Natural killer cell (primary cell): ENCODE data around the gene FBXO42. TPM values are rescaled to one million over a fixed set of nuclear protein-coding genes. Genes with fewer than 3 reads are reported as not detected.

ENCODE experiments used
- ATAC-seq, 3 donors: fragments of 150-1000 bp in 2 of 3; fragments of 200-7000 bp in 1 of 3; cut with Tn5 transposase; 1 replicate in 1 of 3; 2 replicates in 2 of 3; pipeline ENCODE4 v1.10.0; 2021; ENCODE audit warnings: mild to moderate bottlenecking in 2 of 3, moderate library complexity in 2 of 3
- DNase-seq, 2 donors: peaks; one replicate each; pipeline versions ENCODE4 v3.0.0 to v3.0.0-alpha.2; 2013 to 2021; ENCODE audit warnings: mixed read lengths in 1 of 2
- H3K27ac ChIP-seq: one replicate; pipeline ENCODE4 v1.5.1; 2013; ENCODE audit warnings: mild to moderate bottlenecking, low read length
- H3K27me3 ChIP-seq: one replicate; pipeline ENCODE4 v1.6.1; 2013; ENCODE audit warnings: low read length; ENCODE audit not compliant: control insufficient read depth, insufficient read depth
- H3K36me3 ChIP-seq: one replicate; pipeline ENCODE4 v1.6.1; 2013; ENCODE audit warnings: low read length; ENCODE audit not compliant: control insufficient read depth, insufficient read depth
- H3K4me1 ChIP-seq: one replicate; pipeline ENCODE4 v1.6.1; 2013; ENCODE audit warnings: low read length; ENCODE audit not compliant: control insufficient read depth, insufficient read depth
- H3K4me3 ChIP-seq: one replicate; pipeline ENCODE4 v1.5.1; 2013; ENCODE audit warnings: low read length
- H3K9me3 ChIP-seq: one replicate; pipeline ENCODE4 v1.6.1; 2013; ENCODE audit warnings: low read length; ENCODE audit not compliant: control insufficient read depth, insufficient read depth
- H3K27ac Mint-ChIP-seq, 2 donors: one replicate each; pipeline ENCODE4 v1.8.0; 2022; ENCODE audit warnings: mild to moderate bottlenecking in 2 of 2, mixed read lengths in 2 of 2, moderate library complexity in 1 of 2
- H3K27me3 Mint-ChIP-seq, 2 donors: one replicate each; pipeline ENCODE4 v1.8.0; 2022; ENCODE audit warnings: low read depth in 2 of 2, mixed read lengths in 2 of 2
- H3K36me3 Mint-ChIP-seq: one replicate; pipeline ENCODE4 v1.8.0; 2022; ENCODE audit warnings: mixed read lengths
- H3K4me1 Mint-ChIP-seq, 2 donors: one replicate each; pipeline ENCODE4 v1.8.0; 2022; ENCODE audit warnings: mixed read lengths in 2 of 2
- H3K4me3 Mint-ChIP-seq: one replicate; pipeline ENCODE4 v1.8.0; 2022; ENCODE audit warnings: mild to moderate bottlenecking, moderate library complexity, mixed read lengths
- H3K9me3 Mint-ChIP-seq, 2 donors: one replicate each; pipeline ENCODE4 v1.8.0; 2022; ENCODE audit warnings: mixed read lengths in 2 of 2
- WGBS: methylation state at CpG from one replicate; pipeline ENCODE4 v1.1.7; 2013; ENCODE audit warnings: missing lambda C conversion rate; ENCODE audit not compliant: insufficient coverage; 5-methylcytosine and 5-hydroxymethylcytosine counted together
- intact Hi-C: fragments of 100-400 bp; cut with micrococcal nuclease; formaldehyde crosslinking; loops from one replicate; pipeline ENCODE4 v1.14.2; 2022
- total RNA-seq, 4 donors: library from RNA; stranded (reverse); fragments of 120-200 nt in 1 of 4; gene quantifications; one replicate each; pipeline versions ENCODE4 v1.2.3 to v1.2.4, GENCODE V29; 2013 to 2022
- TF ChIP-seq, protein P1 (sequence below): fragments of 200-600 bp; IDR thresholded peaks from one replicate; pipeline ENCODE4 v1.8.0; 2022; ENCODE audit warnings: antibody characterized with exemption

FBXO42 gene
- total RNA-seq, 3 donors from 2014 or later (not counting 1 experiment from before 2014, with no cell fraction given) = 19.5 to 24.5 (median 24.1) TPM

- TF ChIP-seq, protein P1, sequence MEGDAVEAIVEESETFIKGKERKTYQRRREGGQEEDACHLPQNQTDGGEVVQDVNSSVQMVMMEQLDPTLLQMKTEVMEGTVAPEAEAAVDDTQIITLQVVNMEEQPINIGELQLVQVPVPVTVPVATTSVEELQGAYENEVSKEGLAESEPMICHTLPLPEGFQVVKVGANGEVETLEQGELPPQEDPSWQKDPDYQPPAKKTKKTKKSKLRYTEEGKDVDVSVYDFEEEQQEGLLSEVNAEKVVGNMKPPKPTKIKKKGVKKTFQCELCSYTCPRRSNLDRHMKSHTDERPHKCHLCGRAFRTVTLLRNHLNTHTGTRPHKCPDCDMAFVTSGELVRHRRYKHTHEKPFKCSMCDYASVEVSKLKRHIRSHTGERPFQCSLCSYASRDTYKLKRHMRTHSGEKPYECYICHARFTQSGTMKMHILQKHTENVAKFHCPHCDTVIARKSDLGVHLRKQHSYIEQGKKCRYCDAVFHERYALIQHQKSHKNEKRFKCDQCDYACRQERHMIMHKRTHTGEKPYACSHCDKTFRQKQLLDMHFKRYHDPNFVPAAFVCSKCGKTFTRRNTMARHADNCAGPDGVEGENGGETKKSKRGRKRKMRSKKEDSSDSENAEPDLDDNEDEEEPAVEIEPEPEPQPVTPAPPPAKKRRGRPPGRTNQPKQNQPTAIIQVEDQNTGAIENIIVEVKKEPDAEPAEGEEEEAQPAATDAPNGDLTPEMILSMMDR = no peak
- peaks cover 54% of the 10 kb centered on the region for H3K4me1 ChIP-seq
- peak; percentile 30 to 56 (median 44) for ATAC-seq
- H3K27ac ChIP-seq = peak overlapping the region; percentile 67
- no peak overlapping the region for H3K4me3 ChIP-seq
- Mint-ChIP-seq H3K9me3 (no peaks in the 10 kb centered on the region), H3K27ac (peak overlapping the region; percentile 88 to 89), H3K4me1 (peaks cover 66 to 73% of the 10 kb centered on the region in 2 donors), H3K27me3 (no peaks in the 10 kb centered on the region), H3K36me3 (no peaks in the 10 kb centered on the region), H3K4me3 (peak overlapping the region; percentile 49)
- DNase-seq = peak in 1 of 2 donors; percentile 47
- no peaks in the 10 kb centered on the region for H3K36me3 ChIP-seq
- no peaks in the 10 kb centered on the region for H3K9me3 ChIP-seq
- no peaks in the 10 kb centered on the region for H3K27me3 ChIP-seq
- intact Hi-C loops = no loop called here
- WGBS = 52% methylated on average over 5 of the region's 5 CpGs
Measured at GRCh38 chr1:16386454-16387113, 34.3 kb upstream of the FBXO42 start.

- Histone ChIP-seq H3K9me3 (no peaks in the 10 kb centered on the region), H3K27ac (peak overlapping the region; percentile 67), H3K4me3 (no peak overlapping the region), H3K27me3 (no peaks in the 10 kb centered on the region), H3K36me3 (no peaks in the 10 kb centered on the region), H3K4me1 (peaks cover 49% of the 10 kb centered on the region)
- intact Hi-C loops = no loop called here
- Mint-ChIP-seq H3K27ac (peak overlapping the region; percentile 88 to 89), H3K4me3 (no peak overlapping the region), H3K36me3 (no peaks in the 10 kb centered on the region), H3K27me3 (no peaks in the 10 kb centered on the region), H3K9me3 (no peaks in the 10 kb centered on the region), H3K4me1 (peaks cover 59 to 66% of the 10 kb centered on the region in 2 donors)
- ATAC-seq (no peak), DNase-seq (no peak)
- TF ChIP-seq, protein P1 = no peak
- 87% methylated on average over 8 of the region's 9 CpGs for WGBS
Measured at GRCh38 chr1:16385659-16386453, 33.6 kb upstream of the FBXO42 start.

DNA sequence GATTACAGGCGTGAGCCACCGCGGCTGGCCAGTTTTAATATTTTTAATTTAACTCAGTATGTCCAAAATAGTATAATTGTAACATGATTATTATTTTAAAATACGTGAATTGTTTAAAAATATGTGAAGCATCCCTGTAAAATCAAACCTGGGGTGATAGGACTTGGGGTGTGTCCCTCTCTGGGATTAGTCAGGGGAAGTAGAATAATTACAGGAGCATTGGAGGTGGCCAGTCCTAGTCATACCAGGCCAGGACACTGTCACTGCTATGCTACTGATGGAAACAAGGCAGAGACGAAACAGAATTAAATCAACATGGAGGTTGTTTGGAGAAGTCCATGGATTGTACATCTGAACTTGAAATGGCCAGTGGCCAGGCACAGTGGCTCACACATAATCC, 31.6 kb upstream of the FBXO42 start:
- H3K27ac Mint-ChIP-seq = peak overlapping the region; percentile 63 to 88
- no peak overlapping the region for H3K4me3 ChIP-seq
- WGBS = 100% methylated on average over 3 of the region's 5 CpGs
- peaks cover 44% of the 10 kb centered on the region for H3K4me1 ChIP-seq
- TF ChIP-seq, protein P1 = no peak
- no peak for ATAC-seq
- H3K27ac ChIP-seq = no peak overlapping the region
- no peak for DNase-seq
- no peaks in the 10 kb centered on the region for H3K9me3 Mint-ChIP-seq
- no peaks in the 10 kb centered on the region for H3K9me3 ChIP-seq
- H3K4me3 Mint-ChIP-seq = peak overlapping the region; percentile 17
- H3K36me3 Mint-ChIP-seq = no peaks in the 10 kb centered on the region
- intact Hi-C loops = no loop called here
- H3K27me3 Mint-ChIP-seq = no peaks in the 10 kb centered on the region
- H3K27me3 ChIP-seq = no peaks in the 10 kb centered on the region
- H3K4me1 Mint-ChIP-seq = peaks cover 58 to 65% of the 10 kb centered on the region in 2 donors
- no peaks in the 10 kb centered on the region for H3K36me3 ChIP-seq
